ENCODE measurements around the gene LGALS7B. TPM values are rescaled to one million over a fixed set of nuclear protein-coding genes. Genes with fewer than 3 reads are reported as not detected.
"Not testable (repeated sequence)": the region's sequence is repeated elsewhere in the genome, so short reads cannot be mapped to it uniquely, and the experiment has no call there.

Gene LGALS7B
- total RNA-seq, 2 experiments from 2014 or later, result not detected

- H3K27ac ChIP-seq (ENCODE audit: low read depth in 1 of 2, low read length in 2 of 2), result no peak overlapping the region
- no peaks in the 10 kb centered on the region for H3K36me3 ChIP-seq (ENCODE audit: insufficient read depth, low read length)
- H3K27me3 ChIP-seq (ENCODE audit: control insufficient read depth in 1 of 2, insufficient read depth in 2 of 2, low read length in 2 of 2), result no peaks in the 10 kb centered on the region
- H3K4me1 Mint-ChIP-seq (ENCODE audit: low read depth), result peaks cover 5% of the 10 kb centered on the region
- no peak overlapping the region for H3K27ac Mint-ChIP-seq
- no peaks in the 10 kb centered on the region for H3K36me3 Mint-ChIP-seq (ENCODE audit: low read depth)
- intact Hi-C loops (cut with DNase I, micrococcal nuclease), result loop anchor here in 1 of 2 experiments (2.0 kb wide), 1 partner anchor 21 kb away; no protein-coding TSS in a partner anchor
- H3K9me3 Mint-ChIP-seq, result no peaks in the 10 kb centered on the region
- ChIA-PET CTCF (no interaction called here), POLR2A (no interaction called here)
- H3K4me1 ChIP-seq (ENCODE audit: insufficient read depth, low read length), result peaks cover 8% of the 10 kb centered on the region
- TF ChIP-seq, protein P1, sequence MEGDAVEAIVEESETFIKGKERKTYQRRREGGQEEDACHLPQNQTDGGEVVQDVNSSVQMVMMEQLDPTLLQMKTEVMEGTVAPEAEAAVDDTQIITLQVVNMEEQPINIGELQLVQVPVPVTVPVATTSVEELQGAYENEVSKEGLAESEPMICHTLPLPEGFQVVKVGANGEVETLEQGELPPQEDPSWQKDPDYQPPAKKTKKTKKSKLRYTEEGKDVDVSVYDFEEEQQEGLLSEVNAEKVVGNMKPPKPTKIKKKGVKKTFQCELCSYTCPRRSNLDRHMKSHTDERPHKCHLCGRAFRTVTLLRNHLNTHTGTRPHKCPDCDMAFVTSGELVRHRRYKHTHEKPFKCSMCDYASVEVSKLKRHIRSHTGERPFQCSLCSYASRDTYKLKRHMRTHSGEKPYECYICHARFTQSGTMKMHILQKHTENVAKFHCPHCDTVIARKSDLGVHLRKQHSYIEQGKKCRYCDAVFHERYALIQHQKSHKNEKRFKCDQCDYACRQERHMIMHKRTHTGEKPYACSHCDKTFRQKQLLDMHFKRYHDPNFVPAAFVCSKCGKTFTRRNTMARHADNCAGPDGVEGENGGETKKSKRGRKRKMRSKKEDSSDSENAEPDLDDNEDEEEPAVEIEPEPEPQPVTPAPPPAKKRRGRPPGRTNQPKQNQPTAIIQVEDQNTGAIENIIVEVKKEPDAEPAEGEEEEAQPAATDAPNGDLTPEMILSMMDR (IDR thresholded peaks at IDR 0.05), result no peak
- no peak overlapping the region for H3K4me3 Mint-ChIP-seq
- no peak for DNase-seq
- no peak for ATAC-seq (ENCODE audit: poor library complexity)
- H3K27me3 Mint-ChIP-seq, result no peaks in the 10 kb centered on the region
- no peak overlapping the region for H3K4me3 ChIP-seq (ENCODE audit: low read length)
- no peaks in the 10 kb centered on the region for H3K9me3 ChIP-seq (ENCODE audit: control insufficient read depth in 1 of 2, insufficient read depth in 1 of 2, low read length in 2 of 2)
These were observed 6.5 kb downstream of the LGALS7B start for GRCh38 chr19:38795549-38795948.

DNA sequence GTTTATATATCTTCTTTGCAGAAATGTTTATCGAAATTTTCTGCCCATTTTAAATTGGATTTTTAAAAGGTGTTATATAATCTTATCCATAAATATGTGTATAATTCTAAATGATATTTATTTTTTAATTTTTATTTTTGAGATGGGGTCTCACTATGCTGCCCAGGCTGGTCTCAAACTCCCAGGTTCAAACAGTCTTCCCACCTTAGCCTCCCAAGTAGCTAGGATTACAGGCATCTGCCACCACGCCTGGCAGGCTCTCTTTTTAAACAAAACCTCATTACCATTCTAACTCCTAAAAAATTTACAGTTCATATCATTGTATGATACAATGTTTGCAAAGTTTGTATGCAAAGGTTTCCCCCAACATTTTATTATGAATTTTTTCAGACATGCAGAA is 7.2 kb downstream of the LGALS7B start:
- DNase-seq (no peak), ATAC-seq (ENCODE audit: poor library complexity) (no peak)
- ChIA-PET CTCF (no interaction called here), POLR2A (no interaction called here)
- no peaks in the 10 kb centered on the region for H3K9me3 Mint-ChIP-seq
- no peak overlapping the region for H3K27ac Mint-ChIP-seq
- H3K4me1 Mint-ChIP-seq (ENCODE audit: low read depth), result peaks cover 5% of the 10 kb centered on the region
- TF ChIP-seq, protein P1 (IDR thresholded peaks at IDR 0.05), result no peak
- Histone ChIP-seq H3K36me3 (ENCODE audit: insufficient read depth, low read length) (no peaks in the 10 kb centered on the region), H3K9me3 (ENCODE audit: control insufficient read depth in 1 of 2, insufficient read depth in 1 of 2, low read length in 2 of 2) (no peaks in the 10 kb centered on the region), H3K27me3 (ENCODE audit: control insufficient read depth in 1 of 2, insufficient read depth in 2 of 2, low read length in 2 of 2) (no peaks in the 10 kb centered on the region), H3K4me1 (ENCODE audit: insufficient read depth, low read length) (peaks cover 8% of the 10 kb centered on the region), H3K4me3 (ENCODE audit: low read length) (no peak overlapping the region), H3K27ac (ENCODE audit: low read depth in 1 of 2, low read length in 2 of 2) (no peak overlapping the region)
- intact Hi-C loops (cut with DNase I, micrococcal nuclease), result no loop called here
- H3K4me3 Mint-ChIP-seq, result no peak overlapping the region
- H3K27me3 Mint-ChIP-seq, result no peaks in the 10 kb centered on the region
- H3K36me3 Mint-ChIP-seq (ENCODE audit: low read depth), result no peaks in the 10 kb centered on the region

DNA sequence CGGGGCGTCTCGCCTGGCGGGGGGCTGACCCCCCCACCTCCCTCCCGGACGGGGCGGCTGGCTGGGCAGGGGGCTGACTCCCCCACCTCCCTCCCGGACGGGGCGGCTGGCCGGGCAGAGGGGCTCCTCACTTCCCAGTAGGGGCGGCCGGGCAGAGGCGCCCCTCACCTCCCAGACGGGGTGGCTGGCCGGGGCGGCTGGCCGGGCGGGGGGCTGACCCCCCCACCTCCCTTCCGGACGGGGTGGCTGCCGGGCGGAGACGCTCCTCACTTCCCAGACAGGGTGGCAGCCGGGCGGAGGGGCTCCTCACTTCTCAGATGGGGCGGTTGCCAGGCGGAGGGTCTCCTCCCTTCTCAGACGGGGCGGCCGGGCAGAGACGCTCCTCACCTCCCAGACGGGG is 8.8 kb downstream of the LGALS7B start:
- H3K4me3 ChIP-seq (ENCODE audit: low read length); H3K4me1 ChIP-seq (ENCODE audit: insufficient read depth, low read length); H3K36me3 ChIP-seq (ENCODE audit: insufficient read depth, low read length); intact Hi-C loops (cut with DNase I, micrococcal nuclease); H3K27ac Mint-ChIP-seq; H3K9me3 Mint-ChIP-seq; H3K9me3 ChIP-seq (ENCODE audit: control insufficient read depth in 1 of 2, insufficient read depth in 1 of 2, low read length in 2 of 2); H3K27me3 ChIP-seq (ENCODE audit: control insufficient read depth in 1 of 2, insufficient read depth in 2 of 2, low read length in 2 of 2); DNase-seq; H3K4me3 Mint-ChIP-seq; ATAC-seq (ENCODE audit: poor library complexity); H3K27me3 Mint-ChIP-seq; CTCF ChIA-PET; H3K36me3 Mint-ChIP-seq (ENCODE audit: low read depth); POLR2A ChIA-PET; H3K4me1 Mint-ChIP-seq (ENCODE audit: low read depth); H3K27ac ChIP-seq (ENCODE audit: low read depth in 1 of 2, low read length in 2 of 2): not testable (repeated sequence)

DNA sequence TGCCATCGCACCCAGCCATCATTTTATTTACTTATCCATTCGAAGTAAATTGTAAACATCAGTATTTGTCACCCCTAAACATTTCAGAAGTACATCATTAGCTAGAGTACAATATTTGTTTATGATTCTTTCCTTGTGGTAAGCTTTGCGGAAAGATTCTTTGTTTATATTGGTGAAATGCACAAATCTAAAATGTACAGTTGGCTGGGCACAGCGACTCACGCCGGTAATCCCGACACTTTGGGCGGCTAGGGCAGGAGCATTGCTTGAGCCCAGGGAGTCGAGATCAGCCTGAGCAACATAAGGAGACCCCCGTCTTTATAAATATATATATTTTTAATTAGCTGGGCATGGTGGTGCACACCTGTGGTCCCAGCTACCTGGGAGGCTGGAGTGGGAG is 10.1 kb downstream of the LGALS7B start:
- Histone ChIP-seq H3K4me1 (ENCODE audit: insufficient read depth, low read length) (no peaks in the 10 kb centered on the region), H3K27me3 (ENCODE audit: control insufficient read depth in 1 of 2, insufficient read depth in 2 of 2, low read length in 2 of 2) (no peaks in the 10 kb centered on the region), H3K27ac (ENCODE audit: low read depth in 1 of 2, low read length in 2 of 2) (no peak overlapping the region), H3K36me3 (ENCODE audit: insufficient read depth, low read length) (peaks cover 4% of the 10 kb centered on the region), H3K4me3 (ENCODE audit: low read length) (no peak overlapping the region), H3K9me3 (ENCODE audit: control insufficient read depth in 1 of 2, insufficient read depth in 1 of 2, low read length in 2 of 2) (no peaks in the 10 kb centered on the region)
- H3K4me1 Mint-ChIP-seq (ENCODE audit: low read depth), result no peaks in the 10 kb centered on the region
- no peak for DNase-seq
- TF ChIP-seq, protein P1 (IDR thresholded peaks at IDR 0.05), result no peak
- ATAC-seq (ENCODE audit: poor library complexity), result no peak
- H3K27me3 Mint-ChIP-seq, result no peaks in the 10 kb centered on the region
- no peak overlapping the region for H3K4me3 Mint-ChIP-seq
- H3K9me3 Mint-ChIP-seq, result no peaks in the 10 kb centered on the region
- POLR2A ChIA-PET, result no interaction called here
- no peak overlapping the region for H3K27ac Mint-ChIP-seq
- intact Hi-C loops (cut with DNase I, micrococcal nuclease), result no loop called here
- H3K36me3 Mint-ChIP-seq (ENCODE audit: low read depth), result no peaks in the 10 kb centered on the region
- CTCF ChIA-PET, result no interaction called here
